Measurements from ENCODE around the gene USP17L21.
"Not testable (repeated sequence)": the region's sequence is repeated elsewhere in the genome, so short reads cannot be mapped to it uniquely, and the experiment has no call there.

USP17L21 gene

GRCh38 chr4:9262572-9262971, at the start of gene USP17L21:
Gene USP17L21 (plus strand): TSS chr4:9262872. CDS start chr4:9262872, 0 bp downstream.
- not testable (repeated sequence) for DNase-seq

GRCh38 chr4:9214701-9215100, 48.0 kb upstream of the USP17L21 start:
- DNase-seq, result not testable (repeated sequence)

GRCh38 chr4:9215105-9215504, 47.6 kb upstream of the USP17L21 start, which contains the start of gene USP17L11:
Gene USP17L11 (plus strand): TSS chr4:9215405. CDS start chr4:9215405, 0 bp downstream.
- not testable (repeated sequence) for DNase-seq

- not testable (repeated sequence) for DNase-seq
Observed at GRCh38 chr4:9219852-9220251, 42.8 kb upstream of the USP17L21 start, which contains the start of gene USP17L12. Gene USP17L12 (plus strand): TSS chr4:9220152. CDS start chr4:9220152, 0 bp downstream.

GRCh38 chr4:9224596-9224995, 38.1 kb upstream of the USP17L21 start, which contains the start of gene USP17L13:
Gene USP17L13 (plus strand): TSS chr4:9224896. CDS start chr4:9224896, 0 bp downstream.
- not testable (repeated sequence) for DNase-seq

- DNase-seq, result not testable (repeated sequence)
Observed at GRCh38 chr4:9230249-9230648, 32.4 kb upstream of the USP17L21 start.

- not testable (repeated sequence) for DNase-seq
Observed at GRCh38 chr4:9234085-9234484, 28.6 kb upstream of the USP17L21 start, which contains the start of gene USP17L15. Gene USP17L15 (plus strand): TSS chr4:9234385. CDS start chr4:9234385, 0 bp downstream.

- DNase-seq, result not testable (repeated sequence)
Observed at GRCh38 chr4:9238461-9238860, 24.2 kb upstream of the USP17L21 start.

- not testable (repeated sequence) for DNase-seq
Observed at GRCh38 chr4:9243579-9243978, 19.1 kb upstream of the USP17L21 start, which contains the start of gene USP17L17. Gene USP17L17 (plus strand): TSS chr4:9243879. CDS start chr4:9243879, 0 bp downstream.

GRCh38 chr4:9247953-9248680, 14.6 kb upstream of the USP17L21 start, which contains the start of gene USP17L18:
Gene USP17L18 (plus strand): TSS chr4:9248630. CDS start chr4:9248630, 0 bp downstream.
- not testable (repeated sequence) for DNase-seq

GRCh38 chr4:9253078-9253477, 9.6 kb upstream of the USP17L21 start, which contains the start of gene USP17L19:
Gene USP17L19 (plus strand): TSS chr4:9253378. CDS start chr4:9253378, 0 bp downstream.
- not testable (repeated sequence) for DNase-seq

GRCh38 chr4:9257824-9258223, 4.8 kb upstream of the USP17L21 start, which contains the start of gene USP17L20:
Gene USP17L20 (plus strand): TSS chr4:9258124. CDS start chr4:9258124, 0 bp downstream.
- DNase-seq, result not testable (repeated sequence)

GRCh38 chr4:9267319-9267718, 4.6 kb downstream of the USP17L21 start, which contains the start of gene USP17L22:
Gene USP17L22 (plus strand): TSS chr4:9267619. CDS start chr4:9267619, 0 bp downstream.
- DNase-seq, result not testable (repeated sequence)

GRCh38 chr4:9271719-9272118, 9.0 kb downstream of the USP17L21 start:
- DNase-seq, result not testable (repeated sequence)
